ENCODE measurements around the gene MRPL18.
A peak's percentile ranks its signal among the peaks of the same experiment; 100 is the strongest.
"Not testable (repeated sequence)": the region's sequence is repeated elsewhere in the genome, so short reads cannot be mapped to it uniquely, and the experiment has no call there.

The MRPL18 gene

DNA sequence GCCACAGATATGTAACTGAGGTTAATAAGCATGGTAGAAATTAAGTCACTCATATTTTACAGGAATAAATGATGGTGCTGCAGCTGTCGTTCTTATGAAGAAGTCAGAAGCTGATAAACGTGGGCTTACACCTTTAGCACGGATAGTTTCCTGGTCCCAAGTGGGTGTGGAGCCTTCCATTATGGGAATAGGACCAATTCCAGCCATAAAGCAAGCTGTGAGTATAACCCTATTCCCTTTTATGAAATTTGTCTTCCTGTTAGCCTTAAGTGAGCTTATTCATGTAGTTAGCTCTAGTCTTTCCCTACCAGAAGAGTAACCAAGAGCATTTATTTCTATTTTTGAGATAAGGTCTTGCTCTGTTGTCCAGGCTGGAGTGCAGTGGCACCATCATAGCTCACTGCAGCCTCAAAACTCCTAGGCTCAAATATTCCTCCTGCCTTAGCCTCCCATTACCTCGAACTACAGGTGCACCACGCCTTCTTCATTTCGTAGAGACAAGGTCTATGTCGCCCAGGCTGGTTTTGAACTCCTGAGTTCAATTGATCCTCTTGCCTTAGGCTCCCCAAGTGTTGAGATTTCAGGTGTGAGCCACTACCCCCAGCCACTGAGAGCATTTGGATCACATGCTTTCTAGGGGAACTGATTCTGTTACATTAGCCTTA lies 12.9 kb upstream of the MRPL18 start:
- DNase-seq = no peak

DNA sequence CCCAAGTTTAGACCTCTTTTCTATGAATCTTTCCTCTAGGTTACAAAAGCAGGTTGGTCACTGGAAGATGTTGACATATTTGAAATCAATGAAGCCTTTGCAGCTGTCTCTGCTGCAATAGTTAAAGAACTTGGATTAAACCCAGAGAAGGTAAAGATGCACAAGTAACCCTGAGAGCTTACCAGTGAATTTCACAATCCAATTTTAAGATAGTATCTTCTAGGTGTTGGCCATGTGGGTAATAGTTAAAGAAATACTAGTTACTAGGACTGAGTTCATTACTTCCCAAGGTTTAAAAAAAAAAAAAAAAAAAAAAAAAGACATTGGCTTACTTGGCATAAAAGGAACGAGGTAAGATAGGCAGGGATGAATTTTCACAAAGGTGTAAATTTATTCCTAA lies 12.1 kb upstream of the MRPL18 start:
- no peak for DNase-seq

DNA sequence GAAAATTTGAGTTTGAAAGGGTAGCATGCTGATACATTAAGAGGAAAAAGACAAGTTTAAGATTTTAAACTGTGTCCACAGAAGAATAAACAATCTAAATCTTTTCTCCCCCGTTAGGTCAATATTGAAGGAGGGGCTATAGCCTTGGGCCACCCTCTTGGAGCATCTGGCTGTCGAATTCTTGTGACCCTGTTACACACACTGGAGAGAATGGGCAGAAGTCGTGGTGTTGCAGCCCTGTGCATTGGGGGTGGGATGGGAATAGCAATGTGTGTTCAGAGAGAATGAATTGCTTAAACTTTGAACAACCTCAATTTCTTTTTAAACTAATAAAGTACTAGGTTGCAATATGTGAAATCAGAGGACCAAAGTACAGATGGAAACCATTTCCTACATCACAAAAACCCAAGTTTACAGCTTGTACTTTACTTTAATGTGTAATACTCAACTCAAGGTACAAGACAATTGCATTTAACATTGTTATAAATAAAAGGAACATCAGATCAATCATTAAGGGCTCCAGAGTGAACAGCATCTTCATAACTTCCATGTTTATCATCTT lies 11.6 kb upstream of the MRPL18 start:
- DNase-seq = no peak

DNA sequence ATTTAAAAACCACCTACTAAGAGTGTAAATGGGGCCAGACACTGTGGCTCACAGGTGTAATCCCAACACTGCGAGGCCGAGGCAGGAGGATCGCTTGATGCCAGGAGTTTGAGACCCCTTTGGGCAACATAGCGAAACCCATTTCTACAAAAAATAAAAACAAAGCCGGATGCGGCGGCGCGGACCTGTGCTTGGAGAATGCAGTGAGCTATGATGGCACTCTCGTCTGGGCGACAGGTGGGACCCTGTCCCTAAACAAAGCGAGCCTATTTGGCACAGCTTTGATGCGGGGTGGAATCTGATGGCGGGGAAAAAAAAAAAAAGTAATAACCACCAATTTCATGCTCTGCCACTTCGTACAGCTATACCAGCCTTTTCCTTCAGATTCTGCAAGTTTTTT lies 2.0 kb upstream of the MRPL18 start:
- DNase-seq = no peak

DNA sequence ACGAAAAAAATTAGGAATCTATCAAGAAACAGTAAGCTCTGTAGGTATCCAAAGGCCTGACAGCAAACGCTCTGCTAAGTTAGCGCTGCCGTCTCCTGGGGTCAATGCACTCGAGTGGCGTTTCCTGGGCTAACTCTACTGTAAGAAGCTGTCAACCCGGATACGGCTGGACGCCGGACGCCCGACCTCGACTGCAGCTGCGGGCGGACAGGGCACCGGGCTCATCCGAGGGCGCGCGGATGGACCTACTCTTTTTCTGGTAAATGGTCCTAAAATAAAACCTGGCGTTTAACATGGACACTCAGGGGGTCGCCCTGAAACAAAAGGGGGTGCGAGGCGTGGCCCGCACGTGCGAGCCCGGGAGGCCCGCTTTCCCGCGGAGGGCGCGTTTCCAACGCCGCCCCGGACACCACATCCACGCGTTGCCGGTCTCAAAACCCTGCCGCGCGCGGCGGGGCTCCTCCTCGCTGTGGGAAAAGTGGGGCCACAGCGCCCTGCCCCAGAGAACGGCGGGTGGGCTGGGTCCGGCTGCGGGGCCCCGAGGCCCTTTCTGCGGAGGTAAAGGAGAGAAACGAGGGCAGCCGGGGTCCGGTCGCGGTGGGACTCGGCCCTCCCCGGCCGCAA lies 1.4 kb upstream of the MRPL18 start:
- DNase-seq = peak; percentile 9 to 38

DNA sequence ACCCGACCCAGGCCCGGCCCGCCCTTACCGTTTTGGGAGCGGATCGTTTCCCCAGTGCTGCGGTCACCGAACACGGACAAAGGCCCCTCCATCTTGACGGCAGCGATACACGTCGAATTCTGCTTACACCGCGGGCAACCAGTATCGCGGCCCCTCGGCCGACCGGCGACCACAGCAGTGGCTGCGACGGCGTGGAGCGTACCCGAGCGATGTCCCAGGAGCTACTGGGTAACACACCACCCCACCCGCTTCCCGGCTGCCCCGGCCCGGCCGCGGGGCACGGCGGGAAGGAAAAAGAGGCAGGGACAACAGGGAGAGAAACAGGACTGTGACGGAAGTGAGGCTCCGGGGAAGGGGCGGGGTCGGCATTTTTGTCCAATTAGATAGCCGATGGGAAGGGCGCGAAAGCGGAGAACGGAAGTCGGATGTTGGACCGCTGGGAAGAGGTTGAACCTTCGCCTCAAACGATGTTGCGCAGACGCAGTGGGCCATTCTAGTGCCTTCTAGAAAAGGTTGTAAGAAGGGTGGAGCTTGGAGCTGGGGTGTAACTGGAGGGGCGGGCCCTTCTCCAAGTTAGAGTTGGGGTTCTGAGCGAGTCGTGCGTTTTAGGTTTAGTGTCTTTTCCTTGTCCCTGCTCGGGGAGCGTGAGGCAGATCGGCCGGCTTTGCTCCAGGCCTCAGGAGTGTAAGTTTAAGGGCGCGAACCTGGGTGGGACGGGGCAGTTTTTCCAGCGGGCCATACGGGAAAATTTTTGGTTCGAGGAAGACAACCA lies 704 bp upstream of the MRPL18 start, which contains the start of gene TCP1:
Gene TCP1 (minus strand): TSS at position 226 of the 772 bp plus-strand sequence. CDS start 134 bp downstream, at position 92.
- peak; percentile 100 for DNase-seq

DNA sequence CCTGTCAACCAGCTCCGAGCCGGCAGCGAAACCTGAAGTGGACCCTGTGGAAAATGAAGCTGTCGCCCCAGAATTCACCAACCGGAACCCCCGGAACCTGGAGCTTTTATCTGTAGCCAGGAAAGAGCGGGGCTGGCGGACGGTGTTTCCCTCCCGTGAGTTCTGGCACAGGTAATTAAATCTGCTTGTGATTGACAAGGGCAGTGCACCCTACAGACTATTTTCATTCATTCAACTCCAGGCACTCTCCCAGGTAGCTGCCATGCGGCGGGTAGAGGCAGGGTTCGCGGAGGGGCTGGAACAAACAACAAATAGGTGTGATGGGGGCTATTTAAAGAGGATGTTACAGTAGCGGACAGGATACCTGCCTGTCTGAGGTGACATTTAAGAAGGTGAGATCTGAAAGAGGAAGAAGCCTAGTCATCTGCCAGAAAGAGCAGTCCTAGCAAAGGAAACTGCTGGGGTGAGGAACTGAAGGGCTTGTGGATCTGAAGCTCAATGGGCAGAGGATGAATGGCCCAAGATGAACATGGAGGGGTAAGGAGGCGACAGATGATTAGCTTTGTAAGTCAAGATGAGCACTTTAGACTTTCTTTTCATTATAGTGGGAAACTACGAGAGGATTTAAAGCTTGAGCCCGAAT lies 810 bp downstream of the MRPL18 start:
- peak in 1 of 2 donors; percentile 13 for DNase-seq

DNA sequence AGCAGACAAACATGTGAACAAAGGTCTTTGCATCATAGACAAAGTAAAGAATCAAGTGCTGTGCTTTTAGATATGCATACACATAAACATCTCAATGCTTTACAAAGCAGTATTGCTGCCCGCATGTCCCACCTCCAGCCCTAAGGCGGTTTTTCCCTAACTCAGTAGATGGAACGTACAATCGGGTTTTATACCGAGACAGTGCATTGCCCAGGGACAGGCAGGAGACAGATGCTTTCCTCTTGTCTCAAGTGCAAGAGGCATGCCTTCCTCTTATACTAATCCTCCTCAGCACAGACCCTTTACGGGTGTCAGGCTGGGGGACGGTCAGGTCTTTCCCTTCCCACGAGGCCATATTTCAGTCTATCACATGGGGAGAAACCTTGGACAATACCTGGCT lies 4.7 kb downstream of the MRPL18 start:
- DNase-seq = not testable (repeated sequence)

DNA sequence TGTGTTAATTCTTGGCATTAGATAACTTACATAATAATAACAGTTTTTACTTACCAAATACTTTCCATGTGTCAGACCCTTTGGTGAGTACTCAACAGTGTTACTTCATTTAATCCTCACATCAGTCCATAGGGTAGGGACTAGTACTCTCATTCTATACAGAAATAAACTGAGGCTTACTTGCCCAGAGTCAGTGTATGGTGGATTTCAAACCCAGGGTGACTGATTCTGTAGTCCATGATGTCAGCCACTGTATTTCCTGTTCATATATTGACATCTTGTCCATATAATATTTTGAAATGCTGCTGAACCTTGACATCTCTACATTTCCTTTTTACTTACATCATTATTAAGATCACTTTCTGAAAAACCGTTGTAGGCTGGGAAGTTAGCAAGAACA lies 7.3 kb downstream of the MRPL18 start:
- DNase-seq = no peak

DNA sequence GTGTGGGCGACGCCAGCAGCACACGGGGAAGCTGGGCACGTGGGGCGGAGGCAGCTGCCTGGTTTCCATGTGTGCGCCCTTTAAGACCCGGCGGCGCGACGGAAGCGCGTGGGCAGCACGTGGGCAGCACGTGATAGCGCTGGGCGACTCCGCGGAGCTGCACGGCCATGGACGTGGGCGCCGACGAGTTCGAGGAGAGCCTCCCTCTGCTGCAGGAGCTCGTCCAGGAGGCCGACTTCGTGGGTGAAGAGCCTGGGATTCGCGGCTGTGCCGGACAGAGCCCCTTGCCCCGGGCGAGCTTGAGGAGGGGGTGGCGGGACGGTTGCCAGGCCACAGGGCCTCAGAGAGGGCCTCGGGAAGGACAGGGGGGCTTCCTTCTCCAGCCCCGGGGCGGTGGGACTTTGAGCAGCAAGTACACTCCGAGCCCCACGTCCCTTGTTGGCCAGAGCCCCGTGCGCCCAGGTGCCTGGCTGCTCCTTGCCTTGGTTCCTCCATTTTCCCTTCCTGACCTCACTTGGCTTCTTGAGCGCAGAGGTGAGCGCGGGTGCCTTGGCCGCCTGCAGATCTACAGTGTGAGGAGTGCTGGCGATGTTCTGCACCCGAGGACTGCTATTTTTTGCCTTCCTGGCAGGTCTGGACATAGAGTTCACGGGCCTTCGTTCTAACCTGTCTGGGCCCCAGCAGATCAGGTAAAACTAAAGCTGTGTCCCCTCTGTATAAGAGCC lies 10.0 kb downstream of the MRPL18 start, which contains the start of gene PNLDC1:
Gene PNLDC1 (plus strand): TSS at position 136 of the 725 bp plus-strand sequence. CDS start 32 bp downstream, at position 168.
- DNase-seq = no peak

DNA sequence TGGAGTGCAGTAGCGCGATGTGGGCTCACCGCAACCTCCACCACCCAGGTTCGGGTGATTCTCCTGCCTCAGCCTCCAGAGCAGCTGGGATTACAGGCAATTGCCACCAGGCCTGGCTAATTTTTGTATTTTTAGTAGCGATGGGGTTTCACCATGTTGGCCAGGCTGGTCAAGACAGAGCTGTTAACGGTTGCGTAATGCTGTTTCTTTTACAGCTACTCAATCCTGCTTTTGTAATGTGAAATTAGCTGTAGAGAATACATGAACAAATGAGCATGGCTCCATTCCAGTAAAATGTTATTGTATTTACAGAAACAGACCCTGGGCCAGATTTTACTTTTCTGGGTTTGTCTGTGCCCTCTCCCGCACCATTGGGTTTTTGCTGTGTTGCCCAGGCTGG lies 11.7 kb downstream of the MRPL18 start:
- peak in 1 of 2 donors; percentile 9 for DNase-seq

DNA sequence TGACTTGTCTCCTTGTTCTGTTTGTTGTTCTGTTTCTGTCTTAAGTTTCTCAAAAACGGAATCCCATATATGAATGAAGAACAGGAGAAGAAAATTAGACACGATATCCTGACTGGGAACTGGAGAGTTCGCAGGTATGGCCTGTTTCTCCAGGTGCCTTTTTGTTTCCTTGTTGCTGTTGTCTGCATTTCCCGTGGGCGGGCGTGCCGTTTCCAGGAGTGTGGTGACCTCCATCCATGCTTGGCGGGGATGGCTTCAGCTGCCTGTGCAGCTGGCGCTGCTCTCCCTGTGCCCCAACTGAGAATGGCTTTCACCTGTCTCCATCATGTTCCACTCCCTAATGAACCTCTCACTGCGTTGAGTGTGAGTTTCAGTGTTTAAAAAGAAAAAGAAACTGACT lies 14.2 kb downstream of the MRPL18 start:
- no peak for DNase-seq

DNA sequence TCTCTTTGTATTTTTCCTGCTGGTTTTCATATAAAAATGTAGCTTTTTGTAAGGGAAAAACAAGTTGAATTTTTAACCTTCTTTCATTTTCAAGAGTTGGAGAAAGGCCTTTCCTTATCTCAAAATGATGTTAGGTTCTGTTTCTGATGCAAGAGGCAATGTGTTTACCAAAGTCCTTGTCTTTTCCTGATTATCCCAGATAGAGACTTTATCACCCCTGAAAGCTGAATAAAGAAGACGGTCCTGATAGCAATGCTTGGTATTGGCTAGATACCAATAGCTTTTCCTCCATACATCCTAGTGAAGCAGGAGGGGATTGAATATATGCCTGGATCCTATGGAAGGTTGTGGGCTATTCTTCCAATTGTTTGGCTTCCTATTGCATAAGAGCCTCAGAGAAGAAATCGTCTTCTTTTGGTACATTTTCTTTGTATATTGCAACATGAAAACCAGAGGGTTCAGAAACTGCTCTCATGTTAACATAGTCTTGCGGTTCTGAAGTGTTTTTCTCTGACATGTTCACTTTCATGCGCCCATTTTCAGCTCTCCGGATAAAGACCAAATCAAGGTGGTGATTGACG lies 15.3 kb downstream of the MRPL18 start:
- DNase-seq = no peak

DNA sequence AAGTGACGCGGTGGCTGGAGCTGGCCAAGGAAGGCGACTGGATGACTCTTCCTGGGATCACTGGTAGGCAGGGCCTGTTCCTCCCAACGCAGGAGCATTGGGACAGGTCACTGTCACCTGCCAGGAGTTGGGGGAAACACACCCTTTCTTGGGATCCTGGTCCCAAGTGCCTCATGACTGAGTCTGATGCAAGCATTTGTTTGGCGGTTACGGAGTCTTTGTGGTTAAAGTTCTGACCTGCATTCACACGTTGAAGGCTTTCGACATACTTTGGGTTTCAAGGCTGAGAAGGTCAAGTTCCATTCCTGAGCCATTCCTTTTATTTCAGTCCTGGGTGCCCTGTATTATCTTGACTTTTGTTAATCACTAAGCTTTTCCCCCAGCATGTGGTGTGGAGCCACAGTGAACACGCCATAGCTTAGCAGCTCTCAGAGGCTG lies 15.8 kb downstream of the MRPL18 start:
- DNase-seq = no peak

DNA sequence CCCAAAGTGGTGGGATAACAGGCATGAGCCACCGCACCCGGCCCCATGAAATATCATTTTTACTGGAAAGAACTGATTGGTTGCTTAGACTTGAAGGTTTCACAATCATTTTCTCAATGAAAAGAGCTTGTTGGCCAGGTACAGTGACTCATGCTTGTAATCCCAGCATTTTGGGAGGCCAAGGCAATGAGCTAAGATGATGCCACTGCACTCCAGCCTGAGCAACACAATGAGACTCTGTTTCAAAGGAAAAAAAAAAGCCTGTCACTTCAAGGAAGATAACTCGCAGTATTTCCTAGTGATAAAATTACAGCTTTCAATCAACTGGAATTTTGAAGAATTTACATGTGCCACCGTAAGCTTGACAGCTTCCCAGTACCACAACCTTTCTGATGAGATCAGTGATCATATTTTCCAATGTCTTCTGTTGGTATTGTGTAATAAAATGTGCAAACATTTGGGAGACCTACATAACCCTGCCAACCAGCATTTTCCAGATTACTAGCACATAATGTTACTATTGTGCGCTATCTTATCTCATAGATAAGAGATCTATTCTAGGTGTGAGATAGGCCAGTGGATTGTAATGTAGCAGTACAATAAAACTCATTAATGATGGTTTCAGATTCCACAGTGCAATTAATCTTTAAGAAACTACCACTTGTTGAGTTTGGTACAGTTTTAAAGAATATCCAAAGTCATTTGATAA lies 17.0 kb downstream of the MRPL18 start:
- no peak for DNase-seq

DNA sequence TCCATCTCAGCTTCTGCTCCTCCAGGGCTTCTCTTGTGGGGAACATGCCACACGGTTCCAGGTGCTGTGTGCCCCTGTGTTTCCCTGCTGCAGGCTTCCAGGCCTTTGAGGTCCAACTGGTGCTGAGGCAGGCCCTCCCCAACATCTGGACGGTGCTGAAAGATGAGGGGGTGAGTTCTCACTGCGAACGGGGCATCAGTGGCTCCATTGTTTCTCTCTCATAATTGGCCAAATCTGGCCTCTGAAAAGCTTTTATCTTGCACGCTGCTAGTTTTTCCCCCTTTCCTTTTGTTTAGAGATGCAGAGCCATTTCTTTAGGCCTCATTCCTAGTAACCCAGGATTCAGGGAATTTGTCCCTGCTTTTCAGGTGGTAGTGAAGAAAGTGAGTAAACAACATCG lies 18.4 kb downstream of the MRPL18 start:
- DNase-seq = no peak

DNA sequence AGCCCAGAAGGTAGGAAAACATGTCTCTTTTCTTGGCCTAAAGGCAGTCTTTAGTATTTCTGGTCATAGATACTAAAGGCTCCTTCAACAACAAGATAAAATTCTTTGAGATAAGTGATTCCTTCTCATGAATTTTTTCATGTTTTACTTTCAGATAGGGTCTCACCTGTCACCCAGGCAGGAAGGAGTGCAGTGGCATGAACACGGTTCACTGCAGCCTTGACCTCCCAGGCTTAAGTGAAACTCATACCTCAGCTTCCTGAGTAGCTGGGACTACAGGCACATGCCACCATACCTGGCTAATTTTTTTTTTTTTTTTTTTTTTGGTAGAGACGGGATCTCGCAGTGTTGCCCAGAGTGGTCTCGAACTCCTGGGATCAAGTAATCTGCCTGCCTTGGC lies 18.9 kb downstream of the MRPL18 start:
- no peak for DNase-seq

DNA sequence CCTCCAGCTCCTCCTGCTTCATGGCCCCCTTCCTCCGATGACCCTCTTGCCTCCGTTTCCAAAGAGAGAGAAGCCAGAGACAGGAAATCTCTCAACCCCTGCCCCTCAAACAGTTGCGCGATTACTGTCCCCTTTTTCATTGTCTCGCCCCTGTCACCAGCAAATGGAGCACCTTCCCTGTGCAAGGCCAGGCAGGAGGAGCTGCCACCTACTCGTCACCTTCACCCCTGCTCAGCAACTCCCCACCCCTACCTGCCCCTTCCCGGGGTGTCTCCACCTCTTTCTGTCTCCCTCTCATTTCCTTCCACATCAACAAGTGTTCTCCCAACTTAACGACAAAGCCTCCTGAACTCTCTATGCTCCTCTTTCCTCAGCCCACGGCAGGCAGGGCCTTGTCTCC lies 23.5 kb downstream of the MRPL18 start:
- no peak for DNase-seq

DNA sequence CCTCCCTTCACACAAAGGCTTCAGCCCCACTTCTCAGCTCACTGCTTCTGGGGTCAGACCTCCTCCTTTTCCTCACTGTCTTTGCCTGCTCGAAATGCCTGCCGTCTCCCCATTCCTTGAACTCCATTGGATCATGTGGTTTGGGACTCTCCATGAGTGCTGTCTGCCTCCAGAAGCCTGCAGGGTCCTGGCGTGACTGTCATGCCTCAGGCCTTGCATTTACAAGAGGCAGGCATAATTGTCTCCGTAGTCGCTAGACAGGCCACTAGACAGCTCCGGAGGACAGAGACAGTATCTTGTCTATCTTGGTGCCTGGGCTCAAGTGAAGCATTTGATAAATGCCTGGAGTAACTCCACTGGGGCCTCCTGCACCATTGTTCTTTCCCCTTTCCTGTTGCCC lies 25.1 kb downstream of the MRPL18 start:
- DNase-seq = no peak

DNA sequence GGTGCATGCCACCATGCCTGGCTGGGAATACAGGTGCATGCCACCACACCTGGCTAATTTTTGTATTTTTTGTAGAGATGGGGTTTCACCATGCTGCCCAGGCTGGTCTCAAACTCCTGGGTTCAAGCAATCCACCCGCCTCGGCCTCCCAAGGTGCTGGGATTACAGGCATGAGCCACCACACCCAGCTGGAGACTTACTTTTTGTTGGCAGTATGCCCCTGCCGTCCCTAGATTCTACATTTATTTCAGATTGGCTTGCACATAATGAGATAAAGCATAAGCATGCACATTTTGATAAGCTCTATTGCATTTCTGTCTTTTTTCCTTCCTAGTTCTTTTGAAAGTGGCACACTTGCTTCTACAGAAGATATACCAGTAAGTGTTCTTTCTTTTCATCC lies 26.5 kb downstream of the MRPL18 start:
- DNase-seq = not testable (repeated sequence)
